ENCODE data around the gene STXBP2.

Gene STXBP2

DNA sequence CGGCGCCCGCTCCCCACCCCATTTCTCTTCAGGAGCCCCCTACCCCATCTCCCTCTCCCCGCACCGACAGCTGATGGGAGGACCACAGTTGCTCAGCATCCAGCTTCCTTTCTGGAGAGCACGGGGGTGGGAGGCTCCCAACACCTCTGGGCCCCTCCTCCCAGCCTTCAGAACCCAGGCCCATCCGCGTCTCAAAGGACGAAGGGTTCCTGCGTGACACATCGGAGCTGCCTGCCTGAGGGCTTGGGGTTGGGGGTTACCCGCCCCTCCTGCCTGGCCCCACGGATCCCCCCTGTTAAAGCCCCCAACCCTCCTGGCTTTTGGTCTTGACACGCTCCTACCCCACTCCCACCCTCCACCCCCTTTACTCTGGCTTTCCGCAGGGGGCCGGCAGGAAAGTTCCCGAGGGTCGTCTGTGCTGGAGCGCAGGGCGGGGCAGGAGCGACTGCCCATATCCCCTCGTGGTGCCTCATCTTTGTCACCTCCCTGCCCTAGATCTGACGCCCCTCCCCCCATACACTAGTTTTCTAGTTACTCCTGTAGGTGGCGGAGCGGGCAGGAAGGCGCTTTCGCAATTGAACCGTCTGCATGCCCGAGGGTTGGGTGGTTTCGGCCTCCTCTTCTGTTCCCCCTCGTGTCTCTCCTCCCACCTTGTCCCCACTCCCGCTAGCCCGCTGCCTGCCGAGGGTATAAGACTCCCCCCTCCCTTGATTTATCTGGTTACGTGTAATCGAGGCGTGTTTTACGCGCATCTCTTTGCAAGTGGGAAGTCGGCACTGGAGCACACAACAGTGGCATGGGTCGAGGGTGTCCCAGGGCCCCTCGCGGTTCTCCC lies 44.6 kb downstream of the STXBP2 start:
- peak; percentile 88 for DNase-seq

DNA sequence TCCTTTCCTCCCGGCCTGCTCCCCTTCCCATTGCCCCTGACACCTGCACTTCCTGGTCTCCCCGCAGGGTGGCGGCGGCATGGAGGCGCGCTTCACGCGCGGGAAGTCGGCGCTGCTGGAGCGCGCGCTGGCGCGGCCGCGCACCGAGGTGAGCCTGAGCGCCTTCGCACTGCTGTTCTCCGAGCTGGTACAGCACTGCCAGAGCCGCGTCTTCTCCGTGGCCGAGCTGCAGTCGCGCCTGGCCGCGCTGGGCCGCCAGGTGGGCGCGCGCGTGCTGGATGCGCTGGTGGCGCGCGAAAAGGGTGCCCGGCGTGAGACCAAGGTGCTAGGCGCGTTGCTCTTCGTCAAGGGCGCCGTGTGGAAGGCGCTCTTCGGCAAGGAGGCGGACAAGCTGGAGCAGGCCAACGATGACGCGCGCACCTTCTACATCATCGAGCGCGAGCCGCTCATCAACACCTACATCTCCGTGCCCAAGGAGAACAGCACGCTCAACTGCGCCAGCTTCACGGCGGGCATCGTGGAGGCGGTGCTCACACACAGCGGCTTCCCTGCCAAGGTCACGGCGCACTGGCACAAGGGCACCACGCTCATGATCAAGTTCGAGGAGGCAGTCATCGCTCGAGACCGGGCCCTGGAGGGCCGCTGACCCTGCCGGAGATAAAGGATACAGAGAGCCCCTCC lies 45.4 kb downstream of the STXBP2 start:
- DNase-seq = no peak

DNA sequence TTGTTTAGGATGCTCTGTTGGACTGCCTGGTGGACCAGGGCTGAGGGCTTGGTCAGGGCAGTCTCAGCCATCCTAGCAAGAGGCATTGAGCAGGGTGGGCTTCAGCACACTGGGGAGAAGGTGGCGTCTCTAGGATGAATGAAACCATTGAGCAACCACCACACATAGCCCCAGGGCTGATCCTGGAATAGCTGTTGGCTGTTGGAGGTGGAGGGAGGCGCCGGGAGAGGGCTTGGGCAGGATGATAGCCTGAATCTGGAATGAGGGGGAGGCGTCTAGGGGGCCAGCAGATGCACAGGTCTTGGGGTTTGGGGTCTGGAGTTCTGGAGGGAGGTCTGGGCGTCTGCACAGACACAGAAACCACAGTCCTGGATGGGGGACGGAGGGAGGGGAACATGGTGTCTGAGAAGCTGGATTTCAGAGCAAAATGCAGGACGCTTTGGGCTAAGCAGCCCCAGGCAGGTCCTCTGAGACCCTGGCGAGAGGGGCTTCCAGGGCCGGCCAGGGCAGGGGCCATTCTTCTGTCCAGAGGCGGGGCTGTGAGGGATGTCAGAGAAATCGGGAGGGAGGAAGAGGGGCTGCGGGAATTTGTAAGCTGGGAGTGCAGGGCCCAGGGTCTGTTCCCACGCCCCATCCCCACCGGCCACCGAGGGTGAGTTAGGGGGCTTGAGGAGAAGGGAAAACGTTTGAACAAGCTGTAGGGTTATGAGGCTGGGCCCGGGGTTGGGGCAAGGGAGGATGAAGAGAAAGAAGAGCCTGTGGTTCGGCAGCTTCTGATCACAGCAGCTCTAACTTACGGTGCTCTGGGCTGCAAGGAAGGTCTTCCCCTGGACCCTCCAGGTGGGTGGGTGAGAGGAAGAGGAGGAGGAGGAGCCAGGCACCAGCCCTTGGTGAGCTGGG lies 48.9 kb downstream of the STXBP2 start:
- no peak for DNase-seq

GRCh38 chr19:7687177-7687576 lies 50.3 kb downstream of the STXBP2 start:
- no peak for DNase-seq

- no peak for DNase-seq
Observed at GRCh38 chr19:7689165-7689564, 52.3 kb downstream of the STXBP2 start.

GRCh38 chr19:7690779-7691258 lies 53.9 kb downstream of the STXBP2 start:
- DNase-seq = no peak

DNA sequence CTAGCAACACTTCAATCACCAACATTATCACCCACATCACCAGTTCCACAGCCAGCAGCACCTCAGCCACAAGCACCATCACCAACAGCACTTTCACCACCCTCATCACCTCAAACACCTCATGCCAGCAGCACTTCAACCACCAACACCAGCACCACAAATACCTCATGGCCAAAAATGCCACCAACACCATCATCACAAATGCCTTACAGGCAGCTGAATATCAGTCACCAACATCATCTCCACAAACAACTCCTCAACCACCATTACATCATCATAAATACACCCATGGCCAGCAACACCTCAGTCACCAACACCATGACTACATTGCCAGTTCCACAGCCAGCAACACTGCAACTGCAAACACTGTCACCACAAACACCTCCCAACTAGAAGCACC lies 54.6 kb downstream of the STXBP2 start:
- DNase-seq = no peak

DNA sequence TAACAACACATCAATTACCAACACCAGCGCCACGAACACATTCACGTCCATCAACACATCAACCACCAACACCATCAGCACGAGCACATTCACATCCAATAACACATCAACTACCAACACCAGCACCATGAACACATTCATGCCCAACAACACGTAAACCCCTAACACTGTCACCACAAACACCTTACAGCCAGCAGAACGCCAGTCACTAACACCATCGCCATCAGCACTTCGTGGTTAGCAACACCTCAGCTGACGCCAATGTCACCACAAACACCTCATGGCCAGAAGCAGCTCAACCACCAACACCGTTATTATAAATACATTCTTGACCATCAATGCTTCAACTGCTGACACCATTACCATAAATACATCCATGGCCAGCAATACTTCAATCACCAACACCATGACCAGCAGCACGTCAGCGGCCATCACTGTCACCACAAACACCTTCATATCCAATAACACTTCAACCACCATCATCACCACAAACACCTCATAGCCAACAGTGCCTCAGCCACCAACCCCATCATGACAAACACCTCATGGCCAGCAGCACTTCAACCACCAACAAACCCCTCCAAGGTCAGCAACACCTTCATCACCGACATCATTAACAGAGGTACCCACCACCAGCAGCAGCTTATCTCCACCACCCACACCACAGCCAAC lies 55.6 kb downstream of the STXBP2 start:
- DNase-seq = no peak

DNA sequence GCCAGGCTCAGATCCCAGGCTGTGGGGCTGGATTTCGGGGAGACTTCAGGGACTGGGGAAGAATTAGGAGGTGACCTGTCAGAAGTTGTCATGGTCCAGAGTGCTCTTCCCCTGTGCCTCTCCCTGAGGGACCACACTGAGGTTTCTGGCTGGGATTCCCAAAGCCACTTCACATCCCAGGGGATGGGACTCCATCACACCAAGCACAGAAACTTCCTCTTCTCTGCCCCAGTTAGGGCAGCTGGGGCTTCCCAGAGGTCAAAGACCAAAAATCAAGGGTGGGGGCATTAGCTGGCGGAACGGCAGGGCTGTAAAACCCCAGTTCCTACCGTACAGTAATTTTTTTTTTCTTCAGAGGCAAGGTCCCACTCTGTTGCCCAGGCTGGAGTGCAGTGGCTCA lies 57.6 kb downstream of the STXBP2 start:
- DNase-seq = no peak

All from GF-D8 (cell line).